Fibroblast of peridontal ligament (primary cell): ENCODE data around the gene AGMO.
A peak's percentile ranks its signal among the peaks of the same experiment; 100 is the strongest.

Source experiments
- DNase-seq: peaks from one replicate; pipeline ENCODE4 v3.0.0-alpha.2; 2010; ENCODE audit errors: extremely low read depth

Gene AGMO

DNA sequence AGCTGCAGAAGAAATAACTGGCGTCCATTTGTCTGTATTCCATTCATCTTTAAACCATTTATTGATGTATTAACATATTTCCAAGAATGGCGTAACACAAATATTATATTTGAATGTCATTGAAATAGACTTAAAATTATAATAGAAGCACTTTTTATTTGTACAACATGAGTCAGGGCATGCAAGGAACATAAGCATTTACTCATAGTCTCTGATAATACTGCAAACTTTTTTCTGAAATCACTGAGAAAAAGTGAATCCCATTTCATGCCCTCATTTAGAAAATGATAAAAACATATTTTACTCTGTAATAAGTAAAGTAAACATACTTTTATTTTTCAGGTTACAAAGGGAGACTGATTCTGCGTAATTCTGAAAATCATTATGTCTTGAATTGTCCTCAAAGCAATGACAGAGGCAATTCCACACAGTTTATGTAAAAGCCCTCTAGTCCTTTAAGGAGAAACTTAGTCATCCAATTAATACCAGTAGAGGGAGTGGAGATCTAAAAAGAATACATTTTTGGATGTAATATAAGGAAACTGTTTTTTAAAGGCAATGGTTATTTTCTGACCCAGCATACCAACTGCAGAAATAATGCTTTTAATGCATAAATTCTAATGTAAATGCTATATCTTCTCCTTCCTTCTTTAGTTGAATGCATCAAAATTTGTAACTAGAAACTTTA lies 58.1 kb downstream of the AGMO start:
- DNase-seq: peak; percentile 51

DNA sequence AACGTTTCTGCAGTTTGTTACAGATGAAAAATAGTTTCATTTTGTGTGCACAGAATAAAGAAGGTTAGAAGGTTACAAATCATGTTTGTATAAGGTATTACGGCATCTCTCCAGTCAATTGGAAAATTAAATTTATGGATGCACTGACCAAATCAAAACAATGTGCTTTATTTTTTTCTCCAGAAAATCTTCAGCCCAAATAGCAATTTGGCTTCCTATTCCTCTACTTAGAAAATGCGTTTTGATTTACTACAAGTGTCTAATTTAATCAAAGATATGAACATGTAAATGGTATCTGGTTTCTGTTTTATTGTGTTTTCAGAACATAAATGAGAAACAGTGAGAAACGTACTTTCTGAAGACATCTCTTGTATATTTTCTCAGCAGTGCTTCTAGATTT lies 63.4 kb downstream of the AGMO start:
- DNase-seq: no peak

DNA sequence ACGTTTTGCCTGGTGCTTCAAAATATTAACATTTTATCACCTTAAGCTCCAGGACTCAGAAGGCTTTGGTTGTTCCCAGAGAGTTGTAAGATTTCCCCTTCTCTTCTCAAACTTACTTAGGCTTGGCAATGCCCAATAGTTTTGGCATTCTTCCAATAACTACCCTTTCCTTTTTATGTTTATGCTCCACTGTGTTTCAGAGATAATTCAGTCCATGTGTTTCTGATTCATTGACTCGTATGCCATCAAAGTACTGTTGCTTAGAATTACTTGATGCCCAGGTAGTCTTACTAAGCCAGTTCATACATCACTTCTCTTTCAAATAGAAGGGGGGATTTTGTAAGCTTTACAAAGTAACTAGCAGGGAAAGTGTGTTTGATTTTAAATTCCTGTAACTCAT lies 66.6 kb downstream of the AGMO start:
- peak; percentile 65 for DNase-seq

DNA sequence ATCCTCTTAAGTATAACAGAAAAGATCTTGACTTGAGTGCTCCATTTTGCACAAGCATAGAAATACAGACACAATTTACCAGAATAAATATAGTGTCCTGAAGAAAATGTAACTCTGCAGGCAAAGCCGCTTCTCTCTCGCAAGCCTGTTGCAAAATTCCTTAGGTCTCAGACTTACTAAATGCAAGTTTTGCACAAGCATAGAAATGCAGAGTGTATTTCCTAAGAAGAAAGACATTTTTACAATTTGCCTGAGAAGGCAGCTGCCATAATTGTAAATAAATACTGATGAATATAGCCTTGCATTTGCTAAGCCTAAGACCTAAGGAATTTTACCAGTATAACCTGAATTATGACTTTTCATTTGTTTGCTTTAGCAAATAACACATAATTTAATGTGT lies 67.1 kb downstream of the AGMO start:
- DNase-seq: peak; percentile 30

DNA sequence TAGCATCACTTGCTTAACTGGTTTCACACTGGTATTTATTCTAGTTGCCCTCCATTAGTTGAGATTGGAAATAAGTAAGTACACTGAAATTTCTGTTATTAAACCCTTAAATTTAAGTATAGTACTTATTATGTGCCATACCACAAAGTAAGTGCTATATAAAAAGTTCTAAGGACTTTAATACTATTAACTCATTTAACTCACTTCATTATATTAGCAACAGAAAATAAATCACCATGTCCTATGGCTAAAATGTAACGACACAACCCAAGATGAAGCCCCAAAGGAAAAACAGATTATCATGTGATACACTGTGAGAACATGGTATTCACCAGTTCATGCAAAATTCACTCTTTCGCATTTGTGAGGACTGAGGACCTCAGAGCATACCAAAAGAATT lies 70.5 kb downstream of the AGMO start:
- no peak for DNase-seq

DNA sequence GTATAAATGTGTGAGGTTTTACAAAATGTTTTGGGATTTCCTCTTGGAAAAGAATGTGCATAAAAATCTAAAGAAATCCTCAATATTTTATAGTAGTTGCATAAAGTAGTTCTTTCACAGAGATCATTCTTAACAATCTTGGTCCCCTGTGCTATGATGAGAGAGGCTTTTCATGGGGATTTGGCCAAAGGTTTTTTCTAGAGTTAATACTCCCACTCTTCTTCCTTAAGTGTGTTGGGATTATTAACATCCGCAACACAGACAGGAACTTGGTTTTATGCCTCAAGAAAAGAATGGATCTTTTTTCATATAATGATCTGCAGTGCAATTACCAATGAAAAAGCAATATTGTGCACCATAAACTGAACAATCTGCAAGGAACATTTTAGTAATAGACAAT lies 71.5 kb downstream of the AGMO start:
- DNase-seq: no peak

- no peak for DNase-seq
Measured at GRCh38 chr7:15489861-15490260, 72.0 kb downstream of the AGMO start.

- no peak for DNase-seq
Measured at GRCh38 chr7:15489383-15489782, 72.4 kb downstream of the AGMO start.

DNA sequence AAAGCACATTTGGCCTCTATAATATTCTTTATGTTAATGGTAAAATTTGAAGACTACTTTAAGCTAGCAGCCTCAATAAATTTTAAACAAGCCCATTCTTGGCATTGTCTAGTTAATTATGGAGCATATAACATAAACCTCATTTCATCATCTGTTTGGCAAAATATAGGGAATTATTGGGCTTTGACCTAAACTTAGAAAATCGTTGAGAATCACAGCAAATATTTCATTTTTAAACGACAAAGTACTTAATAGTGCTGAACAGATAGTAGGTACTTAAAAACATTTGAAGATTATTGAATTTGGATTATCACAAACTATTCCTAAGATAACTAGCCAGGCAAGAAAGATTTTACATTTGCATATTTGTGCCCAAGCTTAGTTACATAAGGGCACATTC lies 73.4 kb downstream of the AGMO start:
- DNase-seq: no peak

DNA sequence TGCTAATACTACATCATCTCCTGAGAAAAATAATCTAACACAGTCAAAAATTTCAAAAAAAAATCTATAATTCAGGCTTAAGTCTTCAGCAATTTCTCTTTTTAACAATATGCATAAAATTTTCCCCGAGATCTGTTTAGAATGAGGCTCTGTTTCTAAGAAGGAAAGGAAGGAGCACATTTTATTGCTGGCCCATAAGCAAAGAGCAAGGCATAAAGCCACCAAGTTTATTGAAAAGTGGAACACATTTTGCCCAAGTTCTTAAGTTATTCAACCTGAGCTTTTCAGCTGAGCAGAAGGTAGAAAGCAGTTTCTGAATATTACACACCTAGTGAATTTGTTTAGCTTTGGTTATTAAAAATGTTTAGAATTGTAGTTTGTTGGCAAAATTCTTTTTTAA lies 73.9 kb downstream of the AGMO start:
- no peak for DNase-seq

DNA sequence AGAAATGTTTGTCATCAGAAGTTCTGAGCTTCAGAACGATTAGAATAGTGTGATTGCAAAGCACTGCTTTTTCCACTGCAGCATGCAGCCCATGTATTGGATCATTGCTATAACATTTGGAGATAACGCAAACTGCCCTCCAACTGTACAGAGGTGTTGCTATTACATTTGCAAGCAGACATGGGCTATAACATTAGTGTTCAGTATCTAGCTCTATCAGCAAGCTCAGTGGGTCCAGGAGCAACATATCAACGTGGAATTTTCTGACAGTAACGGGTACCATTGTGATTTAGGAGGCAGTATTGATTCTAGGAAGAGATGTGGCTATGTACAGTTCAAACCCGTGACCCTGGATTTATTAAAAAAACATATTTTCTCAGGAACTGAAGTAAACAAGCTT lies 75.8 kb downstream of the AGMO start:
- no peak for DNase-seq

- no peak for DNase-seq
Measured at GRCh38 chr7:15485431-15485830, 76.4 kb downstream of the AGMO start.

GRCh38 chr7:15481132-15481531 lies 80.7 kb downstream of the AGMO start:
- DNase-seq: no peak

GRCh38 chr7:15478401-15478800 lies 83.4 kb downstream of the AGMO start:
- no peak for DNase-seq

- no peak for DNase-seq
Measured at GRCh38 chr7:15476531-15476918, 85.3 kb downstream of the AGMO start.

DNA sequence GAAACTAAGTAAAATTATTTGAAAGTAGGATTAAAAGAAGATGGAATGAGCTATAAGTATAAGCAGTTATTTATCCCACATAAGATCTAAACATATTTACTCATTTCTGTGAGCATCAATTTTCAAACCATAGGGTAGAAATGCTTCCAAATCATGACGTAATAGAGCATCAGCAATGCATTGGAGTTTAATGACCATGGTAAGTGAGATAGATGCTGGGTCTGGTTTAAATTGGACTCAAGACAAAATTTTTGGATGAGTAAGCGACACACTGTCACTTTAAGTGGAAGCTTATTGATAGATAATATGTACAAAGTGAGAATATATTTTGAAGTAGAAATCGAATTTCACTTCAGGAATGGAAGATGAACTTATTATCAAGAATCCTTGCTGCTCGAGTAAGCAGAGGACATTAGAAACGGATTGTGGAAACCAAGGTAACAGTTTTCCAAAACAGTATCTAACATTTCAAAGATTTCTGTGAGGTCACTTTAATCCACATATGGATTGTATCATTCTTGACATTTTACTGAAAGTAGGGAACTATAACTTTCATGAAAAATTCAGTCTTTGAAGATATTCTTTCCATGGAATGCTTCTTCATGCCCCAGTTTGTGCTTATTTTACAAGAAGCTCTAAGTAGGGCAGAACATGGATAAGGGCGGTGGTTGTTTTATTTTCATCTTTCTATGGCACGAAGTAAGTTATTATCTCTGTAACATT lies 85.8 kb downstream of the AGMO start:
- DNase-seq: peak; percentile 35

DNA sequence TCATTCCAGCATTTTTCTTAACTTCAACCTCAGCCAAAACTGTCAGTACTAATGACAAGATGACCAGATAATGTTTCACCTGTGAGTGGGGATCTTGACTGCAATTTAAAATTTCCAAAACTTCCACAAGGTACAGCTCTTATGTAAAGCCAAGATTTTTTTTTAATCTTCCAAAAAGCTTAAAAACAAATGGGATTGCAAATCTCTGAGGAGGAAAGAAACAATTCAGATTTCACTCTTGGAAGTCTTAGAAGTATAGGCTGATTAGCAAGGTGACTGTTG lies 90.2 kb downstream of the AGMO start:
- DNase-seq: no peak

DNA sequence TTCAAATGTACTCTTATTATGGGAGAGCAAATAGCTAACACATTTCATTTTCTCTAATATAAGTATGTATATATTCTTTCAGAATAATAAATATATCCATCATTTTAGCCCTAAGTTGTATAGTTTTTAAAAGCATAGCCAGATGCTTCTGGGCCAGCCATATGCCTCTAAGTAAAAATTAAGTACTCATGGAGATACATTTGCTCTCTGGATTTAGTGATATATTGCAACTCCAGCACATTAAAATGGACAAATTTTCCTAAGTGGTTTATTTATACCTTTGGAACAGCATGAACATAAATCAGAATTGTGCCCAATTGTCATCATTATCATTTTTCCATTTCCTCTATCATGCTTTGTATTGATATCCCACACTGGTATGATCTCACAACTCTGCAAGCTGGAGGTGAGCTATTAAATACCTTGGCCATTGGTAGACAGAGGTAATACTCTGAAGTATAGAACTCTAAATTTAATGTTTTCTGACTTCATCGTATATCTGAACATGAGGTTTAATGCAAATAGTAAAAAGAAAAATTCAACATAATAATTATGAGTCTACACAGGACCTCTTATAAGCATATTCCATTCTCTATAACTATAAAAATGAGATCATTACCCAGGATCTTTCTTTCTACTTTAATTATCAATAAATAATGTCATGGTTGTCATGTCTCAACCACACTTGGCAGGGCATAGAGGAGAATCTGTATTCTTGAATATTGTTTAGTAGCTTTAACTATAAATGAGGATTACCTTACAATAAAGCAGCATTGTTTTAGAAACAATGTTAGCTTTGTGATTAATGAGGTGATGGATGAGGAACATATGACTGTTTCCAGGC lies 90.8 kb downstream of the AGMO start:
- no peak for DNase-seq

- DNase-seq: no peak
Measured at GRCh38 chr7:15464667-15465121, 97.1 kb downstream of the AGMO start.

GRCh38 chr7:15463801-15464666 lies 97.8 kb downstream of the AGMO start:
- DNase-seq: peak; percentile 91

DNA sequence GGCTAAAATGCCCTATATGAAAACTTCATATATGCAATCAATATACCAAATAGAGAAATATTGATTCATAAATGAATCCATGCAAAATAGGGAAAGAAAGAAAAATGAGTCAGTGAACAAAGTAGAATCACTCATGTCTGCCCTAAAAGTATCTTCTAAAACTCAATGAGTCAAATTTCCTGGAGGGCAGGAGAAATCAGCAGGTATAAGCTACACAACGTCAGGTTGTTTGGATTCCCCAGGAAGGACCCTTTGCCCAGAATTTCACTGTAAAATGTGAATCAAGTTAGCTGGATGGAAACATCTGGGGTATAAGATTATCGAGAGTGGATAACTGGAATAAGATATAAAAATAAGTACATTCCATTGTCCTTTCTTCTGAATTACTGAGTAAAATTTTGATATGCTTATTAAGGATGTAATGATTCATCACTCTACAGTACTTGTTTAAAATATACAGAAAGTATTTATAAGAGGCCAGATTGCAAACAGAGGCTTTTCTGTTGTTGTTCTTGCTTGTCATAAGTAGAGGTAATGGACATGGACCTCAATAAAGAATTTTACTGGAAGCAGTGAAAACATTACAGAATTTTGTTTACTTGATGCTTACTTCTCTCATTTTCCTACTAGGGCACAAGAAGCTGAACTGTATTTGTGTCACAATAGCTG lies 99.0 kb downstream of the AGMO start:
- DNase-seq: no peak
